DMS153 treated with DMSO at 0.1 percent for 48 hours (cell line): ENCODE results near the gene EPN3.

Source experiments
- DNase-seq: peaks from one replicate; lab custom pipeline; 2025; ENCODE audit not compliant: unreplicated experiment; lab: John Stamatoyannopoulos, UW

EPN3 gene

DNA sequence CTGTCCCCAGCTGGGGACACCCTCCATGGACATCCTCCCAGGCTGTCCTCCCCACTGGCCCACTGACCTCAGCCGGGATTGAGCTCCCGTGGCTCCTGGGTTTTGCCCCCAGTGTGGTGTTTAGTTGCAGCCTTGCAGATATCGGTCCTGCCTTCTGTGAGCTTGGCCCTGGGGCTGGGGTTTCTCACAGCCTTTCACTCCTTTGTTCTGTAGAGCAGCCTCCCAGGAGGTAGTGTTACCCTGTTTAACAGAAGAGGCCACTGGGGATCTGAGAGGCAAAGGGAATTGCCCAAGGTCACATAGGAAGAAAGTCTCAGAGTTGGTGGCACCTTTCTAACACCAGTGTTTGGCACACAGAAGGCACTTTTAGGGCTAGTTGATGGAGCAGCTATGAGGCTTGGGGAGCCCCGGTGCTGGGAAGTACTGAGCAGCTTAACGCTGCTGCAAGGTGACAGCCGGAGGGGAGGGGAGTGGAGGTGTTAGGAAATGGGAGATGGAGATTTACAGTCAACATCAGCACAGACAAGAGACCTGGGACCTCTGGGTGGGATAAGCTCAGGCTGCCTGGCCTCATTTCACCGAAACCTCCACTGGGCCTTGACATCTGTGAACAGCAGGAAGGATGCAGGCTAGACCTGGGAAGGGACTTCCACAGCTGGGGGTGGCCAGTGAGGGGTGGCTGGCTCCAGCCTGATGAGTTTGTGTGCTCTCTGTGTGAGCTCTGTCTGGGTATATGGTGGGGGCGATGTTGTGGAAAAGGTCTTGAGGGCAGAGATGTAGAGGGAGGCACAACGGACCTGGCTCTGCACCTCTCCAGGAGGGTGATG is 54.1 kb downstream of the EPN3 start:
- no peak for DNase-seq

DNA sequence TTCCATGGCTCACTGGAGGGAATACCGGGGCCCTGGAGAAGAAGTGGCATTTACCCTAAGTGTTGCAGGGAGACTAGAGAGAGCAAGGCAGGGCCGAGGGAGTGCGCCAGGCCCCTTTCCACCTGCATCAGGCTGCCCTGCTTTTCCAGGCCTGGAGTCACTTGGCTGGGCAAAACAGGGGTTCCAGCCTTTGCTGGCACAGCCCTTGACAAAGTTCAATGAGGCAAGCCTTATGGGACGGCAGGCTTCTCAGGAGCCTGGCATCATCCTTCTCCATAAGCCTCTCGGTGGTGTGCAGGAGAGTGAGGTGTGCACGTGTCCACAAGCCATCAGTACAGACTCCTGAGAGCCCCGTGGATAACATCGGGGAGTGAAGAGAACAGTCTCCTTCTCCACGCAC is 55.0 kb downstream of the EPN3 start:
- no peak for DNase-seq

DNA sequence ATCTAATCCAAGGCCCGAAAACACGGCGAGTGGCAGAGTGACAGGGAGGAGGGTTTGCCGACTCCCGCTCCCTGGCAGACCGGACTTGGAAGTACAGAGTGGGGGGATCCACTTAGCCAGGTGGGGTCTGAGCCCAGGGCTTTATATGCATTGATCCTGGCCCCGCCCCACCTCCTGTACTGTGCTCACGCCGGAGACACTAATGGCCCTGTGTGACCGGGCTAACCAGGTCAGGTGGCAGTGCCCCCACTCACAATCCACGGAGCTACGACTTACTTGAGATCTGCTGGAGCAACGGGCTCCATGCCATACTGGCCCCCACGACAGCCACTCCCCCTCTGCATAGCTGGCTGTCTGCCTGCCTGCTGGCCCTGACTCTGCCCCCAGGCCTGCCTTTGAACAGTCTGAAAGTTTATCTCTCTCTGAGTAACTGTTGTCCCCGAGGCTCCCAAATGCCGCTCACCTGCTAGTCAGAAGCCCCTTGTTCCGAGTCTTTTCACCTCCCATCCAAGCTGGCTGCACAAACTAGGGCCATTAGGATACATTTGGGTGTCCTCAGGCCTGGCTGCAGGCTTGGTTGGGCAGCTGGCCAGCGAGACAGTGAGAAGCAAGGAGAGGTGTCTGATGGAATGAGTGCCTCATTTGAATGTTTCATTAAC is 56.0 kb downstream of the EPN3 start:
- DNase-seq = no peak

DNA sequence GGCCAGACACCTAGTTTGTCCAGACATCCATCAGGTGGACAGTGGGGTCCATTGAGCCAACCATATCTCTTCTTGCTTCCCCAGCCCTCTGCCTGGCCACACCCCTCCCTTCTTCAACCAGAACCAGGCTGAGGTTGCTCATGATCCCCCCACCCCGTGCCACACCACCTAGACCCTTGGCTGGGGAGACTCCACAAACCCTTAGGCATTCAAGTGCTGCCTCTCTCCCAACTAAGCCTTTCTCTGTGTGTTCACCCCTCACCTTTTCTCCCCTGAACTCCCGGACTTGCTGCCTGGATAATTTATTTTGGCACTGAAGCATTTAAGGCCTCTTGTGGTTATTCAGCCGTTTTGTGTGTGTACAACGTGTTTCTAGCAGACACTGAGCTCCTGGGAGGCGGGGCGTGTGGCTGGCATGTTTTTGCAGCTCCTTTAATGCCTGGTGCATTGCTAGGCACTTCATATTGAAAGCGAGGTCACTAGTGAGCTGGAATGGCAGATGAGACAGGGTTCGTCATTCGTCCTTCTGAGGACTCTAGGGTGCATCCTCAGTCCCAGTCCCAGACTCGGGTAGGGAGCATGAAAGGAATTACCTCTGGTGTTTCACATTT is 56.7 kb downstream of the EPN3 start:
- no peak for DNase-seq

GRCh38 chr17:50590946-50591737 is 58.6 kb downstream of the EPN3 start:
- DNase-seq = no peak

- DNase-seq = peak; percentile 44
Measured at GRCh38 chr17:50593321-50593720, 60.8 kb downstream of the EPN3 start.
